OCI-LY7 (cell line): Measurements from ENCODE around the gene EPHA6.

ENCODE experiments used
- CTCF ChIP-seq: fragments of 200-600 bp; sonication (generic); conservative IDR thresholded peaks from 2 replicates; pipeline ENCODE4 v1.5.1; 2014; ENCODE audit warnings: mild to moderate bottlenecking, antibody characterized with exemption, low read length, moderate library complexity, mixed read lengths
- EZH2phosphoT487 ChIP-seq: fragments of 200-600 bp; sonication (generic); IDR thresholded peaks from 2 replicates; pipeline ENCODE4 v1.6.1; 2018; ENCODE audit warnings: low read depth, borderline replicate concordance, mild to moderate bottlenecking, mixed run types, antibody characterized with exemption, low read length, moderate library complexity, mixed read lengths

- TF ChIP-seq CTCF (no peak), EZH2phosphoT487 (no peak)
Measured at GRCh38 chr3:97043411-97043810, 229.0 kb downstream of the EPHA6 start.
